AG09319 (cell line): ENCODE data around the gene AMIGO3.

Source experiments
- DNase-seq: peaks from one replicate; pipeline ENCODE4 v3.0.0-alpha.2; 2010; ENCODE audit warnings: low read depth; ENCODE audit errors: extremely low read depth
- CTCF ChIP-seq: IDR thresholded peaks from 2 replicates; pipeline ENCODE4 v1.5.1; 2011; ENCODE audit warnings: low read depth, mild to moderate bottlenecking, inconsistent platforms, low read length, moderate library complexity

The AMIGO3 gene

GRCh38 chr3:49719214-49719884 lies at the start of gene AMIGO3:
TSS of gene AMIGO3 (minus strand) at chr3:49719684. CDS start at chr3:49719465, 219 bp downstream.
- DNase-seq: peak; percentile 71
- peak; percentile 47 for TF ChIP-seq CTCF

GRCh38 chr3:49763981-49764380 lies 44.5 kb upstream of the AMIGO3 start:
- TF ChIP-seq CTCF: no peak
- no peak for DNase-seq

GRCh38 chr3:49761661-49762060 lies 42.2 kb upstream of the AMIGO3 start:
- no peak for TF ChIP-seq CTCF
- no peak for DNase-seq

GRCh38 chr3:49759226-49759625 lies 39.7 kb upstream of the AMIGO3 start:
- no peak for TF ChIP-seq CTCF

GRCh38 chr3:49757197-49757596 lies 37.7 kb upstream of the AMIGO3 start:
- DNase-seq: no peak
- TF ChIP-seq CTCF: no peak

More at GRCh38 chr3:49759226-49759625, 39.7 kb upstream of the AMIGO3 start:
- DNase-seq: no peak

- DNase-seq: no peak
- no peak for TF ChIP-seq CTCF
Observed at GRCh38 chr3:49756036-49756435, 36.6 kb upstream of the AMIGO3 start.

GRCh38 chr3:49754536-49754935 lies 35.1 kb upstream of the AMIGO3 start:
- no peak for DNase-seq
- TF ChIP-seq CTCF: no peak
